H9 (cell line): Measurements from ENCODE around the gene VWA8. TPM values are rescaled to one million over a fixed set of nuclear protein-coding genes. Genes with fewer than 3 reads are reported as not detected.

Experiments used
- DNase-seq: peaks from one replicate; pipeline ENCODE4 v3.0.0-alpha.2; 2017
- H2AFZ ChIP-seq: one replicate; pipeline ENCODE4 v1.6.1; 2013; ENCODE audit warnings: mild to moderate bottlenecking, low read length, control low read depth, moderate library complexity
- H2AK5ac ChIP-seq: 2 replicates; pipeline ENCODE4 v1.6.1; 2013; ENCODE audit warnings: low read length, control low read depth, mixed read lengths; ENCODE audit not compliant: insufficient read length
- H2BK120ac ChIP-seq: one replicate; pipeline ENCODE4 v1.6.1; 2013; ENCODE audit warnings: low read depth, mild to moderate bottlenecking, low read length, control low read depth, inconsistent platforms; ENCODE audit not compliant: poor library complexity, severe bottlenecking
- H2BK12ac ChIP-seq: 2 replicates; pipeline ENCODE4 v1.6.1; 2013; ENCODE audit warnings: low read length, control low read depth, mixed read lengths, low read depth; ENCODE audit not compliant: insufficient read length
- H2BK15ac ChIP-seq: 2 replicates; pipeline ENCODE4 v1.6.1; 2013; ENCODE audit warnings: low read depth, low read length, control low read depth
- H2BK20ac ChIP-seq: one replicate; pipeline ENCODE4 v1.6.1; 2013; ENCODE audit warnings: low read depth, mild to moderate bottlenecking, low read length, control low read depth, inconsistent platforms; ENCODE audit not compliant: poor library complexity, severe bottlenecking
- H2BK5ac ChIP-seq: 2 replicates; pipeline ENCODE4 v1.6.1; 2013; ENCODE audit warnings: low read length, control low read depth, mixed read lengths; ENCODE audit not compliant: insufficient read length
- H3K14ac ChIP-seq: 2 replicates; pipeline ENCODE4 v1.6.1; 2013; ENCODE audit warnings: low read length, control low read depth; ENCODE audit not compliant: insufficient read depth
- H3K18ac ChIP-seq: 2 replicates; pipeline ENCODE4 v1.6.1; 2013; ENCODE audit warnings: low read depth, mild to moderate bottlenecking, mixed read lengths, low read length, control low read depth; ENCODE audit not compliant: insufficient read length
- H3K23ac ChIP-seq: 2 replicates; pipeline ENCODE4 v1.6.1; 2013; ENCODE audit warnings: low read length, control low read depth, mixed read lengths, low read depth; ENCODE audit not compliant: insufficient read length
- H3K23me2 ChIP-seq: 2 replicates; pipeline ENCODE4 v1.6.1; 2013; ENCODE audit warnings: low read depth, mild to moderate bottlenecking, mixed read lengths, low read length, control low read depth; ENCODE audit not compliant: insufficient read length, poor library complexity, severe bottlenecking
- H3K27ac ChIP-seq: 2 replicates; pipeline ENCODE4 v1.5.1; 2013; ENCODE audit warnings: low read length, control low read depth, mixed read lengths, low read depth; ENCODE audit not compliant: insufficient read length
- H3K27me3 ChIP-seq: 2 replicates; pipeline ENCODE4 v1.6.1; 2013; ENCODE audit warnings: low read length, control low read depth, inconsistent platforms; ENCODE audit not compliant: insufficient read depth
- H3K4ac ChIP-seq: 2 replicates; pipeline ENCODE4 v1.6.1; 2013; ENCODE audit warnings: low read depth, mild to moderate bottlenecking, control low read depth, inconsistent platforms, low read length, moderate library complexity
- H3K4me1 ChIP-seq: 2 replicates; pipeline ENCODE4 v1.6.1; 2013; ENCODE audit warnings: low read length, control low read depth, inconsistent platforms; ENCODE audit not compliant: insufficient read depth
- H3K4me2 ChIP-seq: 2 replicates; pipeline ENCODE4 v1.6.1; 2013; ENCODE audit warnings: low read length, control low read depth, mixed read lengths; ENCODE audit not compliant: insufficient read length, insufficient read depth
- H3K56ac ChIP-seq: 2 replicates; pipeline ENCODE4 v1.6.1; 2013; ENCODE audit warnings: low read depth, mild to moderate bottlenecking, mixed read lengths, low read length, control low read depth; ENCODE audit not compliant: insufficient read length
- H3K79me1 ChIP-seq: 2 replicates; pipeline ENCODE4 v1.6.1; 2013; ENCODE audit warnings: low read depth, mild to moderate bottlenecking, moderate library complexity, low read length, control low read depth, inconsistent platforms; ENCODE audit not compliant: insufficient read depth, poor library complexity, severe bottlenecking
- H3K79me2 ChIP-seq: 2 replicates; pipeline ENCODE4 v1.6.1; 2013; ENCODE audit warnings: low read length, control low read depth, inconsistent platforms; ENCODE audit not compliant: insufficient read depth
- H3K9ac ChIP-seq: 2 replicates; pipeline ENCODE4 v1.6.1; 2013; ENCODE audit warnings: low read length, control low read depth, mixed read lengths; ENCODE audit not compliant: insufficient read length; ENCODE audit errors: extremely low read depth
- H3K9me3 ChIP-seq: one replicate; pipeline ENCODE4 v1.6.1; 2013; ENCODE audit warnings: low read depth, low read length, inconsistent platforms; ENCODE audit not compliant: control insufficient read depth
- H3T11ph ChIP-seq: one replicate; pipeline ENCODE4 v1.6.1; 2013; ENCODE audit warnings: mild to moderate bottlenecking, low read length, control low read depth, inconsistent platforms
- H4K20me1 ChIP-seq: one replicate; pipeline ENCODE4 v1.6.1; 2013; ENCODE audit not compliant: control insufficient read depth, insufficient read length, insufficient read depth
- H4K5ac ChIP-seq: 2 replicates; pipeline ENCODE4 v1.6.1; 2013; ENCODE audit warnings: low read depth, mild to moderate bottlenecking, mixed read lengths, low read length, control low read depth; ENCODE audit not compliant: insufficient read length
- H4K8ac ChIP-seq: replicated peaks from 2 replicates; pipeline ENCODE4 v1.6.1; 2013; ENCODE audit warnings: low read length, control low read depth, mixed read lengths, low read depth; ENCODE audit not compliant: insufficient read length
- H4K91ac ChIP-seq: 2 replicates; pipeline ENCODE4 v1.6.1; 2013; ENCODE audit warnings: low read depth, mild to moderate bottlenecking, moderate library complexity, mixed read lengths, low read length, control low read depth; ENCODE audit not compliant: insufficient read length
- H3K27ac Mint-ChIP-seq, 3 experiments: 2 replicates in 2 of 3; 3 replicates in 1 of 3; pipeline ENCODE4 v1.8.0; 2020 to 2021; ENCODE audit warnings: mixed read lengths in 3 of 3, mild to moderate bottlenecking in 1 of 3, moderate library complexity in 1 of 3
- H3K27me3 Mint-ChIP-seq: 2 replicates; pipeline ENCODE4 v1.8.0; 2021; ENCODE audit warnings: low read depth, mild to moderate bottlenecking, moderate library complexity, mixed read lengths
- H3K36me3 Mint-ChIP-seq, 3 experiments: 2 replicates in 2 of 3; 3 replicates in 1 of 3; pipeline ENCODE4 v1.8.0; 2020 to 2021; ENCODE audit warnings: low read depth in 3 of 3, mixed read lengths in 3 of 3; ENCODE audit not compliant: insufficient read depth in 1 of 3
- H3K4me1 Mint-ChIP-seq, 2 experiments: 2 replicates each; pipeline ENCODE4 v1.8.0; 2020; ENCODE audit warnings: mixed read lengths in 2 of 2
- H3K4me3 Mint-ChIP-seq, 2 experiments: 2 replicates in 1 of 2; 3 replicates in 1 of 2; pipeline ENCODE4 v1.8.0; 2020 to 2021; ENCODE audit warnings: mild to moderate bottlenecking in 2 of 2, mixed read lengths in 2 of 2, moderate library complexity in 1 of 2
- H3K9me3 Mint-ChIP-seq, 2 experiments: 2 replicates in 1 of 2; 3 replicates in 1 of 2; pipeline ENCODE4 v1.8.0; 2020; ENCODE audit warnings: mild to moderate bottlenecking in 2 of 2, mixed read lengths in 2 of 2, moderate library complexity in 1 of 2
- WGBS: extraction: QIAGEN DNeasy Blood & Tissue Kit; methylation state at CpG from one replicate; pipeline ENCODE4 v1.1.7; 2013; ENCODE audit warnings: missing lambda C conversion rate, low lambda C conversion rate, mixed read lengths; ENCODE audit not compliant: insufficient read length; ENCODE audit errors: extremely low coverage; 5-methylcytosine and 5-hydroxymethylcytosine counted together
- total RNA-seq: library from RNA; stranded (reverse); gene quantifications from 2 replicates; pipeline ENCODE4 v1.2.1, GENCODE V29; 2021
- TF ChIP-seq, protein P1 (sequence below): fragments of 200-600 bp; sonication (generic); conservative IDR thresholded peaks from 3 replicates; pipeline ENCODE4 v1.8.0; 2021; ENCODE audit warnings: antibody characterized with exemption, mild to moderate bottlenecking

Gene VWA8
- total RNA-seq, 1 experiment from 2014 or later = 17.4 TPM

DNA sequence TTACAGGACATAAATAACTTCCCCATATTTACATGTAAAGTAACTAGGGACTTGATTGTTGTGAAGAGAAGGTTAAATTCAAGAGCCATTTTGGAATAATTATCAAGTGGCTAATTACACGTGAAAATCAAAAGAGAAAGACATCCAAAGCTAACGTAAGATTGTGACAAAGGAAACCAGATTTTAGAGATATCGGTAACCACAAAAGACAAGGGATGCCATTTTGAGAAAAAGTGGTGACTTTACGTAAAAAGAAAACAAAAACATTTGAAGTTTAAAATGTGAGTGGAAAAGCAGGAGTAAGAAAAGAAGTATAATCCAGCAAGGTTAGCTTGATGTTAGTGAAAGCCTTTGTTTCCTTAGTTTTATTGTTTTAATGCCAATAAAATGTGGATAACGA, 10.9 kb upstream of the VWA8 start:
- Histone ChIP-seq H3K27me3 (no peaks in the 10 kb centered on the region), H3K79me1 (no peaks in the 10 kb centered on the region), H3K56ac (no peak overlapping the region), H2BK12ac (no peak overlapping the region), H4K5ac (no peak overlapping the region), H3K23me2 (no peaks in the 10 kb centered on the region), H4K91ac (no peak overlapping the region), H2BK15ac (no peak overlapping the region), H3K18ac (no peak overlapping the region), H3K79me2 (no peaks in the 10 kb centered on the region), H3K27ac (no peak overlapping the region), H3K9me3 (no peaks in the 10 kb centered on the region), H2BK5ac (no peak overlapping the region), H3K4me1 (peaks cover 4% of the 10 kb centered on the region; the same call in 1 of the 2 replicates), H2BK120ac (no peak overlapping the region), H3T11ph (no peak overlapping the region), H3K23ac (no peak overlapping the region), H3K4me2 (no peak overlapping the region), H2BK20ac (no peak overlapping the region), H2AK5ac (no peak overlapping the region), H3K4ac (no peak overlapping the region), H2AFZ (no peak overlapping the region), H3K14ac (no peak overlapping the region), H4K20me1 (no peaks in the 10 kb centered on the region), H4K8ac (no peak overlapping the region), H3K9ac (no peak overlapping the region)
- WGBS = no CpG with 5 or more reads among the region's 5 CpGs
- Mint-ChIP-seq H3K36me3 (no peaks in the 10 kb centered on the region), H3K27ac (no peak overlapping the region), H3K27me3 (no peaks in the 10 kb centered on the region), H3K9me3 (no peaks in the 10 kb centered on the region), H3K4me1 (peaks cover 29% of the 10 kb centered on the region in 2 experiments), H3K4me3 (no peak overlapping the region)
- no peak for DNase-seq
- TF ChIP-seq, protein P1, sequence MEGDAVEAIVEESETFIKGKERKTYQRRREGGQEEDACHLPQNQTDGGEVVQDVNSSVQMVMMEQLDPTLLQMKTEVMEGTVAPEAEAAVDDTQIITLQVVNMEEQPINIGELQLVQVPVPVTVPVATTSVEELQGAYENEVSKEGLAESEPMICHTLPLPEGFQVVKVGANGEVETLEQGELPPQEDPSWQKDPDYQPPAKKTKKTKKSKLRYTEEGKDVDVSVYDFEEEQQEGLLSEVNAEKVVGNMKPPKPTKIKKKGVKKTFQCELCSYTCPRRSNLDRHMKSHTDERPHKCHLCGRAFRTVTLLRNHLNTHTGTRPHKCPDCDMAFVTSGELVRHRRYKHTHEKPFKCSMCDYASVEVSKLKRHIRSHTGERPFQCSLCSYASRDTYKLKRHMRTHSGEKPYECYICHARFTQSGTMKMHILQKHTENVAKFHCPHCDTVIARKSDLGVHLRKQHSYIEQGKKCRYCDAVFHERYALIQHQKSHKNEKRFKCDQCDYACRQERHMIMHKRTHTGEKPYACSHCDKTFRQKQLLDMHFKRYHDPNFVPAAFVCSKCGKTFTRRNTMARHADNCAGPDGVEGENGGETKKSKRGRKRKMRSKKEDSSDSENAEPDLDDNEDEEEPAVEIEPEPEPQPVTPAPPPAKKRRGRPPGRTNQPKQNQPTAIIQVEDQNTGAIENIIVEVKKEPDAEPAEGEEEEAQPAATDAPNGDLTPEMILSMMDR = no peak
